DMS153 treated with DMSO at 0.1 percent for 48 hours (cell line): Measurements from ENCODE around the gene ABCA10.
A peak's percentile ranks its signal among the peaks of the same experiment; 100 is the strongest.

Source experiments
- DNase-seq: peaks from one replicate; lab custom pipeline; 2025; ENCODE audit not compliant: unreplicated experiment; lab: John Stamatoyannopoulos, UW

ABCA10 gene

GRCh38 chr17:69103557-69104233 lies 124.9 kb downstream of the ABCA10 start:
- DNase-seq, result peak; percentile 50

- no peak for DNase-seq
Observed at GRCh38 chr17:69098625-69099024, 130.0 kb downstream of the ABCA10 start.
